ENCODE data around the gene SDK2. TPM values are rescaled to one million over a fixed set of nuclear protein-coding genes. Genes with fewer than 3 reads are reported as not detected.

The SDK2 gene
- polyA plus RNA-seq, 3 donors: 0.01 TPM; not detected in 2

- Histone ChIP-seq H3K4me1 (ENCODE audit: control insufficient read depth in 1 of 2, insufficient read depth in 2 of 2, low read length in 2 of 2) (no peaks in the 10 kb centered on the region), H3K27me3 (ENCODE audit: control insufficient read depth in 2 of 2, insufficient read depth in 2 of 2, low read length in 2 of 2) (no peaks in the 10 kb centered on the region), H2AFZ (ENCODE audit: insufficient read depth, low read depth, low read length, poor library complexity, severe bottlenecking) (no peak overlapping the region), H3K9ac (ENCODE audit: insufficient read depth, low read length, poor library complexity, severe bottlenecking) (no peak overlapping the region), H3K9me3 (replicated peaks in 1 of 2; ENCODE audit: control insufficient read depth in 1 of 2, insufficient read depth in 1 of 2, low read length in 2 of 2) (no peaks in the 10 kb centered on the region), H3K4me3 (replicated peaks in 1 of 3; ENCODE audit: low read depth in 2 of 3, low read length in 3 of 3) (no peak overlapping the region), H4K20me1 (ENCODE audit: insufficient read depth, low read length) (no peaks in the 10 kb centered on the region), H3K4me2 (replicated peaks; ENCODE audit: extremely low read depth, low read length, poor library complexity, severe bottlenecking) (no peak overlapping the region), H3K79me2 (ENCODE audit: insufficient read depth, low read length) (no peaks in the 10 kb centered on the region), H3K36me3 (replicated peaks in 1 of 2; ENCODE audit: control insufficient read depth in 1 of 2, insufficient read depth in 2 of 2, low read length in 2 of 2) (no peaks in the 10 kb centered on the region), H3K27ac (ENCODE audit: low read depth in 1 of 2, low read length in 2 of 2) (no peak overlapping the region)
- no peaks in the 10 kb centered on the region for H3K36me3 Mint-ChIP-seq
- no peak for TF ChIP-seq CTCF (IDR thresholded peaks at IDR 0.05)
- no peak overlapping the region for H3K27ac Mint-ChIP-seq
- intact Hi-C loops (cut with micrococcal nuclease): no loop called here
- no peaks in the 10 kb centered on the region for H3K4me1 Mint-ChIP-seq
- H3K4me3 Mint-ChIP-seq: no peak overlapping the region
- 91% methylated on average over 15 of the region's 22 CpGs for WGBS (ENCODE audit: insufficient coverage)
- H3K27me3 Mint-ChIP-seq (ENCODE audit: low read depth in 3 of 3): peaks cover 0 to 2% (median 2%) of the 10 kb centered on the region in 3 donors
- no peaks in the 10 kb centered on the region for H3K9me3 Mint-ChIP-seq
- DNase-seq: no peak
Observed at GRCh38 chr17:73510981-73511718, 133.1 kb downstream of the SDK2 start.

DNA sequence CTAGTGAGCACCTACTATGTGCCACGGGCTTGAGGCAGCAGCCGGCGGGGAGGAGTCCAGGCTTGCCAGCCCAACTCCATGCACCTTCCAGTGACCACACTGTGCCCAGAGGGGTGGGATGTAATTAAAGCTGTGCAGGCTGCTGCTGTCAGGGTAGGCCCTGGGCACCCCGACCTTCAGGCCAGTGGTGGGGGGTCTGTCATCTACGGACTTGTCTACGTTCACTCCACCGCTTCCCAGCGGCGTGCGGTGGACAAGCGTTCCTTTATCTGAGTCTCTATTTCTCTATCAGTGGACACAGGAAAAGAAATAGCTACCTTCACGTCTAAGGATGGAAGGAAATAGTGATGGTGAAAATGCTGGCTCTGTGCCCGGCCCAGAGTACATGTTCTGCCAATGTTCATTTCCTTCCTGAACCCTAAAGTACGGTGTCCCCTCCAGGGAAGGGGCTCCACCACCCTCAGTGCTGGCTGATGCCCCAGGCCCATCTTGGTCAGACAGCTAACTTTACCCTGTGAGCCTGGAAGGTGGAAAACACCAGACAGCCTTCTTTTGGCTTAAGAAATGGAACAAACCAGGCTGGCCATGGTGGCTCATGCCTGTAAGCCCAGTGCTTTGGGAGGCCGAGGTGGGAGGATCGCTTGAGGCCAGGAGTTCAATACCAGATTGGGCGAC, 135.2 kb downstream of the SDK2 start:
- Mint-ChIP-seq H3K36me3 (no peaks in the 10 kb centered on the region), H3K9me3 (peaks cover 0 to 3% (median 0%) of the 10 kb centered on the region in 7 donors), H3K27me3 (ENCODE audit: low read depth in 3 of 3) (peaks cover 0 to 2% (median 2%) of the 10 kb centered on the region in 3 donors), H3K4me3 (no peak overlapping the region), H3K27ac (peak overlapping the region in 1 of 7 donors; percentile 42), H3K4me1 (no peaks in the 10 kb centered on the region)
- H3K79me2 ChIP-seq (ENCODE audit: insufficient read depth, low read length): no peaks in the 10 kb centered on the region
- no peak for DNase-seq
- H3K4me3 ChIP-seq (replicated peaks in 1 of 3; ENCODE audit: low read depth in 2 of 3, low read length in 3 of 3): no peak overlapping the region
- no peaks in the 10 kb centered on the region for H3K4me1 ChIP-seq (ENCODE audit: control insufficient read depth in 1 of 2, insufficient read depth in 2 of 2, low read length in 2 of 2)
- H3K9ac ChIP-seq (ENCODE audit: insufficient read depth, low read length, poor library complexity, severe bottlenecking): no peak overlapping the region
- no peaks in the 10 kb centered on the region for H3K36me3 ChIP-seq (replicated peaks in 1 of 2; ENCODE audit: control insufficient read depth in 1 of 2, insufficient read depth in 2 of 2, low read length in 2 of 2)
- no peaks in the 10 kb centered on the region for H4K20me1 ChIP-seq (ENCODE audit: insufficient read depth, low read length)
- H3K9me3 ChIP-seq (replicated peaks in 1 of 2; ENCODE audit: control insufficient read depth in 1 of 2, insufficient read depth in 1 of 2, low read length in 2 of 2): no peaks in the 10 kb centered on the region
- intact Hi-C loops (cut with micrococcal nuclease): no loop called here
- no peak for TF ChIP-seq CTCF (IDR thresholded peaks at IDR 0.05)
- no peak overlapping the region for H3K4me2 ChIP-seq (replicated peaks; ENCODE audit: extremely low read depth, low read length, poor library complexity, severe bottlenecking)
- H3K27me3 ChIP-seq (ENCODE audit: control insufficient read depth in 2 of 2, insufficient read depth in 2 of 2, low read length in 2 of 2): no peaks in the 10 kb centered on the region
- H3K27ac ChIP-seq (ENCODE audit: low read depth in 1 of 2, low read length in 2 of 2): no peak overlapping the region
- 14% methylated on average over 1 of the region's 17 CpGs for WGBS (ENCODE audit: insufficient coverage)
- H2AFZ ChIP-seq (ENCODE audit: insufficient read depth, low read depth, low read length, poor library complexity, severe bottlenecking): no peak overlapping the region
